GM04503 (cell line): ENCODE results near the gene SMPD3.

Source experiments
- DNase-seq: peaks from one replicate; pipeline ENCODE4 v3.0.0-alpha.2; 2012; ENCODE audit warnings: low read depth

Gene SMPD3

GRCh38 chr16:68368301-68368888, 79.9 kb downstream of the SMPD3 start:
- DNase-seq: no peak

GRCh38 chr16:68367891-68368290, 80.4 kb downstream of the SMPD3 start:
- no peak for DNase-seq

- DNase-seq: no peak
Observed at GRCh38 chr16:68367440-68367839, 80.9 kb downstream of the SMPD3 start.

GRCh38 chr16:68367030-68367429, 81.3 kb downstream of the SMPD3 start:
- no peak for DNase-seq

- no peak for DNase-seq
Observed at GRCh38 chr16:68366062-68366461, 82.2 kb downstream of the SMPD3 start.

- no peak for DNase-seq
Observed at GRCh38 chr16:68365167-68365817, 83.0 kb downstream of the SMPD3 start.

- no peak for DNase-seq
Observed at GRCh38 chr16:68364561-68364998, 83.7 kb downstream of the SMPD3 start.

- DNase-seq: no peak
Observed at GRCh38 chr16:68363658-68364521, 84.4 kb downstream of the SMPD3 start.

GRCh38 chr16:68362947-68363657, 85.2 kb downstream of the SMPD3 start:
- DNase-seq: no peak

GRCh38 chr16:68362262-68362913, 85.9 kb downstream of the SMPD3 start:
- no peak for DNase-seq

- no peak for DNase-seq
Observed at GRCh38 chr16:68361485-68361884, 86.8 kb downstream of the SMPD3 start.

GRCh38 chr16:68360956-68361355, 87.4 kb downstream of the SMPD3 start:
- no peak for DNase-seq

GRCh38 chr16:68360547-68360946, 87.8 kb downstream of the SMPD3 start:
- DNase-seq: no peak

- no peak for DNase-seq
Observed at GRCh38 chr16:68359398-68360191, 88.7 kb downstream of the SMPD3 start.

- no peak for DNase-seq
Observed at GRCh38 chr16:68358951-68359350, 89.4 kb downstream of the SMPD3 start.

- no peak for DNase-seq
Observed at GRCh38 chr16:68357923-68358322, 90.4 kb downstream of the SMPD3 start.

- no peak for DNase-seq
Observed at GRCh38 chr16:68357521-68357922, 90.8 kb downstream of the SMPD3 start.

GRCh38 chr16:68356919-68357286, 91.4 kb downstream of the SMPD3 start:
- DNase-seq: no peak

GRCh38 chr16:68356249-68356918, 91.9 kb downstream of the SMPD3 start:
- no peak for DNase-seq

GRCh38 chr16:68355447-68356248, 92.7 kb downstream of the SMPD3 start:
- DNase-seq: no peak
